ENCODE measurements around the gene PLEKHG5.
"Not testable (repeated sequence)": the region's sequence is repeated elsewhere in the genome, so short reads cannot be mapped to it uniquely, and the experiment has no call there.

The PLEKHG5 gene

DNA sequence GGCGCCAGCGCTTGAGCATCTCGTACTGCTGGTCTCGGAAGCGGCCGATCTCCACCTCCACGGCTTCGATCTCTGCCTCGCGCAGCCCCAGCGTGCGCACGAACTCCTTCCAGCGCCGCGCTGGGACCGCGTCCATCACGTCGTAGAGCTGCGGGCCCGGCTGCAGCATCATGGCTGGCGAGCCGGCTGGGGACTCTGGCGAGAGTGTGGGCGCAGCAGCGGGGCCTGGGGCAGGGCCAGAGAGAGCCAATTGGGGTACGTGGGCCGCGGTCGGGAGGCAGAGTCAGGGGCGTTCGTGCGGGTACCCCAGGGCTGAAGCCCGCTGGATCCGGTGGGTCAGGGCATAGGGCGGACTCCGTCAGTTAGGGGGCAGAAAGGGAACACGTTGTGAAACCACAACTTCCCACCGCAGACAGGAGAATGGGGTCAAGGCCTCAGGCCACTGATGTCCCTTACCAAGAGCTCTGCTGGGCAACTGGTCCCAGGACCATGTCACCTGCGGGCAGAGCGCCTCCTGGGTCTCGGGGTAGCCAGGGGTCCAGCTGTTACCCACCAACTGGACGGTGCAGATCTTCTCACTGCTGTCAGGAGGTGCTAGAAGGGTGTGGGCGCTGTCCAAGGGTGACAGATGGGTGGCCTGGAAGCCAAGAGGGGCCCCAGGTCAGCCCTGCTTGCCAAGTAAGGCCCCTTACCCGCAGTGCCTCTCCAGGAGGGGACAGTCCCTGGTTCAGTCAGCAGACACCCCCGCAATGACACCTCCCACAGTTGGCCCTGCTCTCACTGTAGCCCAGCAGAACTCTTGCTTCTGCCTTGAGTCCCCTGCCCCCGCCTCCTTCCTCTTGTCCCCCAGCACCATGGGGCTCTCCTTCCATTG, 29.7 kb downstream of the PLEKHG5 start:
- H3K36me3 ChIP-seq (ENCODE audit: control insufficient read depth in 2 of 2, insufficient read depth in 2 of 2, low read length in 2 of 2), result no peaks in the 10 kb centered on the region
- no peak overlapping the region for H3K4me3 ChIP-seq (ENCODE audit: low read length in 2 of 2)
- no peaks in the 10 kb centered on the region for H3K9me3 ChIP-seq (ENCODE audit: control insufficient read depth in 2 of 2, low read length in 2 of 2)
- H3K27ac ChIP-seq (ENCODE audit: low read length), result no peak overlapping the region
- H3K9ac ChIP-seq (ENCODE audit: low read length in 2 of 2), result no peak overlapping the region
- peaks cover 3% of the 10 kb centered on the region for H3K4me1 ChIP-seq (ENCODE audit: control insufficient read depth, insufficient read depth, low read length)
- peaks cover 15 to 39% of the 10 kb centered on the region in 2 donors for H3K27me3 ChIP-seq (ENCODE audit: control insufficient read depth in 1 of 2, insufficient read depth in 2 of 2, low read length in 2 of 2)

DNA sequence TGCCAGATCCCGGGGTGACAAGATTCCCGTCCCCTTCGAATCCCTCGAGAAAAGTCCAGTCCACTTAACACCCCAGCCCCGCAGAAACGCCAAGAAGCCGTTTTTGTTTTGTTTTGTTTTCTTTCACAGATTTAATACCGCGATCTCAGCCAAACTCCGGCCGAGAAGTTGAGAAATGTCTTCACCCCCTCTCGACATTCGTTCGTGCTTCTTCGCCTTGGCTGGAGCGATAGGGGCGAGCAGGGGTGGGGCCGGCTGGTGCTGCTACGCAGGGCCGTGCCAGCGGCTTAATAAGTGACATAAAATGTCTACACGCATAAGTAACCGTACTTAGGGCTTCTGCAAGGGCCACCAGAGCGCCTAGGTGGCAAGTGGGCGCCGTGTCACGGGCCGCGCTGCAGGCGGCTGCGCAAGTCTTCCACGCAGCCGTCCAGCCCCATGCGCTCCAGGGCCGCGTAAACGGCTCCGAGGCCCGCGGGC, 30.4 kb downstream of the PLEKHG5 start:
- Histone ChIP-seq H3K27me3 (ENCODE audit: control insufficient read depth in 1 of 2, insufficient read depth in 2 of 2, low read length in 2 of 2) (peaks cover 20 to 37% of the 10 kb centered on the region in 2 donors), H3K27ac (ENCODE audit: low read length) (no peak overlapping the region), H3K4me1 (ENCODE audit: control insufficient read depth, insufficient read depth, low read length) (peaks cover 3% of the 10 kb centered on the region), H3K9ac (ENCODE audit: low read length in 2 of 2) (no peak overlapping the region), H3K4me3 (ENCODE audit: low read length in 2 of 2) (peak overlapping the region; percentile 8 to 35), H3K9me3 (ENCODE audit: control insufficient read depth in 2 of 2, low read length in 2 of 2) (no peaks in the 10 kb centered on the region), H3K36me3 (ENCODE audit: control insufficient read depth in 2 of 2, insufficient read depth in 2 of 2, low read length in 2 of 2) (no peaks in the 10 kb centered on the region)

DNA sequence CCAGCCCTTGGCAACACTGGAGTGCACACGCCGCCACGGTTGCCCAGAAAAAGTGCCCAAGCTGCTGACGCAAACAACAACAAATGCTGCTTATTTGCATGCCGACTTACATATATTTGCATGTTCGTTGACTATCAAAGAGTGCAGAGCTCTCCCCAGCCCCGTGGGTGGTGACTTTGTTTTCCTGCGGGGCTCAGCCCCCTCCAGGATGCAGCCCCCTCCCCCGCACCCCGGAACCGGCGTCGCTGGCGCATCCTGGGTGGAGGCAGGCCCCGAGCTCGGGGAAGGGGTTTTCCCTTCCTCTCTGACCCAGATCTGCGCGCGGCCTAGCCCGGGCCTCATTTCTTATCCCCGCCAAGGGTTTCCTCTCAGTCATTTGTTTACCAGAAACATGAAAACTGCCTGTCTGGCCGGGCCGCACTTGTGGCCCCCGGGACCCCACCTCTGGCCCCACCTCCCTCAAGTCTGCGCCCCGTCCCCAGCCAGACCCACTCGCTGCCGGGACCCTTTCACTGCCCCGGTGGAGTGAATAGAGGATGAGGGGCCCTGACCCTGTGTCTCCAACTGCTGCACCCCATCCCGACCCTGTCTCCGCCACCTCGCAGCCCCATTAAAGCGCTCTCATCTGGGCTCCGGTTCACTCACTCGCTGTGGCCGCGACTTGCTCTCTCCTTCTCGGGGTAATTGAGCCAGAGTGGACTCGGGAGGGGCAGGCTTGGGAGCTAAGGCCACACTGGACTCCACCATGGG, 31.0 kb downstream of the PLEKHG5 start:
- no peaks in the 10 kb centered on the region for H3K36me3 ChIP-seq (ENCODE audit: control insufficient read depth in 2 of 2, insufficient read depth in 2 of 2, low read length in 2 of 2)
- peaks cover 5% of the 10 kb centered on the region for H3K4me1 ChIP-seq (ENCODE audit: control insufficient read depth, insufficient read depth, low read length)
- H3K27me3 ChIP-seq (ENCODE audit: control insufficient read depth in 1 of 2, insufficient read depth in 2 of 2, low read length in 2 of 2), result peaks cover 20 to 35% of the 10 kb centered on the region in 2 donors
- no peaks in the 10 kb centered on the region for H3K9me3 ChIP-seq (ENCODE audit: control insufficient read depth in 2 of 2, low read length in 2 of 2)
- H3K27ac ChIP-seq (ENCODE audit: low read length), result no peak overlapping the region
- peak overlapping the region; percentile 8 to 35 for H3K4me3 ChIP-seq (ENCODE audit: low read length in 2 of 2)
- no peak overlapping the region for H3K9ac ChIP-seq (ENCODE audit: low read length in 2 of 2)

DNA sequence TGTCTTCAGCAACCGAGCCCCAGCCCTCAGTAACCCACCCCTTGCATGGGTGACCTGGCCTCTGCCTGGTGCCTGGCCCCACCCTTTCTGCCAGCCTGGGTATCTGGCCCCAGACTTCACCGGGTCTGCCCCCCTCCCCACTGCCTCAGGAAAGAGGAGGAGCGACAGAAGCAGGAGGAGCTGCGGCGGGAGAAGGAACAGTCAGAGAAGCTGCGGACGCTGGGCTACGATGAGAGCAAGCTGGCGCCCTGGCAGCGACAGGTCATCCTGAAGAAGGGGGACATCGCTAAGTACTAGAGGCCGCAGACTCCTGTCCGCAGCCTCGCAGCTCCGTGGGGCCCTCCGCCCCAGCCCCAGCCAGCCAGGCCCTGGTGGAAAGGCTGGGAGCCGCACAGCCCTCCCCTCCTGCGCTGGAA, 31.6 kb downstream of the PLEKHG5 start:
- Histone ChIP-seq H3K4me3 (ENCODE audit: low read length in 2 of 2) (no peak overlapping the region), H3K27ac (ENCODE audit: low read length) (no peak overlapping the region), H3K9ac (ENCODE audit: low read length in 2 of 2) (no peak overlapping the region), H3K9me3 (ENCODE audit: control insufficient read depth in 2 of 2, low read length in 2 of 2) (no peaks in the 10 kb centered on the region), H3K27me3 (ENCODE audit: control insufficient read depth in 1 of 2, insufficient read depth in 2 of 2, low read length in 2 of 2) (peaks cover 20 to 42% of the 10 kb centered on the region in 2 donors), H3K36me3 (ENCODE audit: control insufficient read depth in 2 of 2, insufficient read depth in 2 of 2, low read length in 2 of 2) (no peaks in the 10 kb centered on the region), H3K4me1 (ENCODE audit: control insufficient read depth, insufficient read depth, low read length) (peaks cover 11% of the 10 kb centered on the region)

DNA sequence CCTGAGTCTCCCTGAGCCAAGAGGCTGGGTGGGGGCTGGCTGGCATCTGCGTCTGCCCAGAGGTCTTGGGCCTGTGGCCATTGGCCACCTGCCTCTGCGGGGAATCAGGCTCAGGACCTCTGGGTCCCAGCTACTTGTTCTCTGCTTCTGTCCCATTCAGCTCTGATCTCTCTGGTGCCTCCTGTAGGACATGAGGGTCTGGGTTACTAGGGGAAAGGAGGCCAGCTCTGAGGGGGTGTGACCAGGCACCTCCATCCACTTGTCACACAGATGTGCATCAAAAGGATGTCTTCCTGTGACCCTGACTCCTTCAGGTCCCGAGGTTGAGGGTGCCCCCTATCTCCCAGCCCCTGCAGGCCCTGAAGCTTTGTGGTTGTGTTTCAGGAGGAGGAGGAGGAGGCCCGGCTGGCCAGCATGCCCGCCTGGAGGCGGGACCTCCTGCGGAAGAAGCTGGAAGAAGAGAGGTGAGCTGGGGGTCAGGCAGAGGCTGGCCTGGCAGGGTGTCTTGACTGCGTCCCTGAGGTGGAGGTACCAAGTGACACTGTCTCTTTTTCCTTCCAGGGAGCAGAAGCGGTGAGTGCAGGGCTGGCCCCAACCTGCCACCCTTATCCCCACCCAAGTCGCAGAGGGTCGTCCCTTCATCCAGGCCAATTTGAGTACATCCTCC, 34.5 kb downstream of the PLEKHG5 start:
- Histone ChIP-seq H3K4me1 (ENCODE audit: control insufficient read depth, insufficient read depth, low read length) (peaks cover 12% of the 10 kb centered on the region), H3K4me3 (ENCODE audit: low read length in 2 of 2) (no peak overlapping the region), H3K36me3 (ENCODE audit: control insufficient read depth in 2 of 2, insufficient read depth in 2 of 2, low read length in 2 of 2) (no peaks in the 10 kb centered on the region), H3K9me3 (ENCODE audit: control insufficient read depth in 2 of 2, low read length in 2 of 2) (no peaks in the 10 kb centered on the region), H3K9ac (ENCODE audit: low read length in 2 of 2) (no peak overlapping the region), H3K27ac (ENCODE audit: low read length) (no peak overlapping the region), H3K27me3 (ENCODE audit: control insufficient read depth in 1 of 2, insufficient read depth in 2 of 2, low read length in 2 of 2) (peaks cover 15 to 39% of the 10 kb centered on the region in 2 donors)

DNA sequence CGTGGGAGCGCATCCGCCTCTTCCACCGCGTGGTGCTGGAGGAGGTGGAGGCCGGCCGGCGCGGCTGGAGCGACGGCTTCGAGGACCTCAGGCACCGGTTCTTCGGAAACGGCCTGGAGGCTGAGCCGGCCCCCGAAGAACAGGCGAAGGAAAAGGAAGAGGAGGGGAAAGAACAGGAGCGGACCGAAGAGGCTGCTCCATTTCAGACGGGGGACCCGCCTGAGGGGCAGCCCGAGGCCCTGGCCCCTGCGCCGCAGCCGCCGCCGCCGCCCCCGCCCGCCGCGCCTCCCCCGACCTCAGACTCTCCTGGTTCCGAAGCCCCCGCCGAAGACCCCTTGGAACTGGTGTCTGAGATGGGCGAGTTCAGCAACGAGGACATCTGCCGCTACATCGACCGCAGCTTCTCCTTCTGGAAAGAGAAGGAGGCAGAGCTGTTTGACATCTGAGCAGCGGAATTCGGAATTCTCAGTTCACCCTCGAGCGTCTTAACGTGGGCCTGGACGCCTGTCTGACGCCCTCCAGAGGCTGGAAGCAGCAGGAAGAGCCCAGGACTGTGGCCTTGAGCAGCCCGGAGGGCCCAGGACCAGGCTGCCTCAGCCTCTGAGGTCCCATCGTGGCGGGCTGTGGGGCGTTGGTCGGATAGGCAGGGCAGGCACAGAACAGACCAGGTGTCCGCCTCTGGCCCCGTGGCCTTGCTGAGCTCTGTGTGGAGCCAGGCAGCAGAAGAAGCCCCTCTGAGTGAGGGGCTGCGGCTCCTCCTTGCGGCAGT, 35.5 kb downstream of the PLEKHG5 start:
- peaks cover 12 to 40% of the 10 kb centered on the region in 2 donors for H3K27me3 ChIP-seq (ENCODE audit: control insufficient read depth in 1 of 2, insufficient read depth in 2 of 2, low read length in 2 of 2)
- not testable (repeated sequence) for H3K4me3 ChIP-seq (ENCODE audit: low read length in 2 of 2); H3K9me3 ChIP-seq (ENCODE audit: control insufficient read depth in 2 of 2, low read length in 2 of 2); H3K4me1 ChIP-seq (ENCODE audit: control insufficient read depth, insufficient read depth, low read length); H3K9ac ChIP-seq (ENCODE audit: low read length in 2 of 2); H3K27ac ChIP-seq (ENCODE audit: low read length); H3K36me3 ChIP-seq (ENCODE audit: control insufficient read depth in 2 of 2, insufficient read depth in 2 of 2, low read length in 2 of 2)

DNA sequence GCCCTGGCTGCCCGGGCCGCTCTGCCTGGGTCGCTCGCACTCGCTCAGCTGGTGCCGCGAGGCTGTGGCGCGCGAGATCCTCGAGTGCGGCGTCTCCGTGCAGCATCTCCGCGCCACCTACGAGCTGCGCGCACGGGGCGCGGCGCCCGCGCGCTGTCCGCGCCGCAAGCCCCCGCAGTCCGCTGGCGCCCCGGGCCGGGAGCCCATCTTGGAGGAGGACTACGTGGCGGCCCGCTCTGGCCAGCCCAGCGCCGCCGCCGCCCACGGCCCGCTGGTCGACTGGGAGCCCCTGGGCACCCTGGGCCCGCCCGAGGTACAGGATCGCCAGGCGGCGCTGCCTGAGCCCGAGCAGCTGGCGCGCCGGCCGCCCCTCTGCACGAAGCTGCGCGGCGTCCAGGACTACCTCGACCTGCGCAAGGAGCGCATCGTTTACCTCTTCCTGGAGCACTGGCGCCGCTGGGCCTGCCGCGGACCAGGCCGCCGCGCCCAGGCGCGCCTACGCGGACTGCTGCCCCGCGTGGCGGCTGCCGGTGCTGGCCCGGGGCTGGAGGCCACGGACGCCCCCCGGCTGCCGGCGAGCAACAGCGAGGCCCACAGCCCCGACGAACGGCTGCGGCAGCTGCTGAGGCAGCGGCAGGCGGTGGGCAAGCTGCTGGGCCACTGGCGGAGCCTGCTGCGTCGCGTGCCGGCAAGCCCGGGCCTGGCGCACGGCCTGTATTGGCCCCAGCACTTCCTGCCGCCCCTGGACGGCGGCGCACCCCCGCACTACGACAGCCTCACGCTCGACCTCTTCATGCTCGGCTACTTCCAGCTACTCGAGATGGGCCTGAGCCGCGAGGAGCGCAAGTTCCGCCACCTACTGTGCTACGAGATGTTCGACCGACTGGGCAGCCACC, 36.4 kb downstream of the PLEKHG5 start:
- no peak overlapping the region for H3K4me3 ChIP-seq (ENCODE audit: low read length in 2 of 2)
- peaks cover 14 to 38% of the 10 kb centered on the region in 2 donors for H3K27me3 ChIP-seq (ENCODE audit: control insufficient read depth in 1 of 2, insufficient read depth in 2 of 2, low read length in 2 of 2)
- H3K36me3 ChIP-seq (ENCODE audit: control insufficient read depth in 2 of 2, insufficient read depth in 2 of 2, low read length in 2 of 2), result no peaks in the 10 kb centered on the region

DNA sequence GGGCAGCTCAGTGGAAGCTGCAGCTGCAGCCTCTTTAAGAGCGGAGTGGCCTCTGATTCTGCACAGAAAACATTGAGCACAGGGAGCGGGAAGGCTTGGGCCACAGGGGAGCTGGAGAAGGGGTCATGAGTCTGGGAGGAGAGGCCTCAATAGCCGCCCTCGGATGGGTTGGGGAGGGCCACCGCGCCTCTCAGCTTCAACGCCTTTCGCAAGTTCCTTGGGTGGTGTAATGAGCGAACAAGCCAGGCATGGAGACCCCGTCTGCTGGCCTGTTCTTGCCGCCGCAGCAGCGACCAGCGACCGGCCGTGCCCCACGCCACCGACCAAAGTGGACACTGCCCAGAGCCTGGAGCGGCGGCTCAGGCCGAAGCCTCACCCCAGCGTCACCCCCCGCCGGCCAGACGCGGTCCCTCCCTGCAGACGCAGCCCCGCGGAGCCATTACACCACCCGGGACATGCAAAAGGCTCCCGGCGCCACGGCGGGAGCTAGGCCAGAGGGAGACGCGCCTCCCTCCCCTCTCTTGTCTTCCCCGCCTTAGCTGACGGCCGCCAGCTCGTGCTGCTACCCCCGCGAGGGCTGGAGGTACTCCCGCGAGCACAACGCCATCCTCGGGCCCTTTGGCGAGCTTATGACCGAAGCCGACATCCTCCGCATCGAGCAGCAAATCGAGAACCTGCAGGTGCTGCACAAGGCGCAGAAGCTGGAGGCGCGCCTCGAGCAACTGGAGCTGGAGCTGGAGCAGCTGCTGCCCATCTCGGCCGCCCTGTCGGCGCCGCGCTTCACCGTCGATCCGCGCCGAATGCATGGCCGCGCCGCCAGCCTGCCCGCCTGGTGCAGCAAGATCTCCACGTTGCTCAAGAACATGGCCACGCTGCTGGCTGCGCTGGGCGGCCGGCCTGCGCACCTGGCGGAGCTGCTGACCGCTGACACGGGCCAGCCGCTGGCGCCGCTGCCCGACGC, 37.3 kb downstream of the PLEKHG5 start:
- not testable (repeated sequence) for H3K9ac ChIP-seq (ENCODE audit: low read length in 2 of 2)

More for the DNA sequence above, 36.4 kb downstream of the PLEKHG5 start:
- H3K27ac ChIP-seq (ENCODE audit: low read length), result no peak overlapping the region
- peaks cover 9% of the 10 kb centered on the region for H3K4me1 ChIP-seq (ENCODE audit: control insufficient read depth, insufficient read depth, low read length)
- no peak overlapping the region for H3K9ac ChIP-seq (ENCODE audit: low read length in 2 of 2)
- H3K9me3 ChIP-seq (ENCODE audit: control insufficient read depth in 2 of 2, low read length in 2 of 2), result no peaks in the 10 kb centered on the region

DNA sequence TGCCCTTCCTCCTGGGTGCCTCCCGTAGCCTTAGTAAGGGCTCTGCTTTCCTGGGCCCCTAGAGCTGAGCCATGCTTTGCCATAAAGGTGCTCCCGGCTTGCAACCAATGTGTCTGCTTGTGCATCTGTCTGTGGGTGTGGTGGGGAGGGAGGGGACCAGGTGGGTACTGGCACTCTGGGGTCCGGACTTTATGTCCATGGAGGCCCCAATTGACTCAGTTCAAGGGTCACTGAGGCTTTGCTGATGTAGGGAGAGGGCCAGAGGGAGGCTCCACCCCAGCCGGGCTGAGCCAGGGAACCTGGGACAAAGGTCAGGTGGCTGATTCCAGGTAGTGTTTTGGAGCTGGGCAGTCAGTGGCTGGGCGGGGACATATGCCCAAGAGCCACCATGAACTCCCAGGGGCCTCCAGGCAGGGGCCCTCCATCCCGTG, 40.5 kb downstream of the PLEKHG5 start:
- H3K9ac ChIP-seq (ENCODE audit: low read length in 2 of 2), result no peak overlapping the region
- H3K27ac ChIP-seq (ENCODE audit: low read length), result no peak overlapping the region
- no peaks in the 10 kb centered on the region for H3K9me3 ChIP-seq (ENCODE audit: control insufficient read depth in 2 of 2, low read length in 2 of 2)
- H3K4me1 ChIP-seq (ENCODE audit: control insufficient read depth, insufficient read depth, low read length), result peaks cover 18% of the 10 kb centered on the region
- H3K27me3 ChIP-seq (ENCODE audit: control insufficient read depth in 1 of 2, insufficient read depth in 2 of 2, low read length in 2 of 2), result peaks cover 27 to 67% of the 10 kb centered on the region in 2 donors
- no peak overlapping the region for H3K4me3 ChIP-seq (ENCODE audit: low read length in 2 of 2)
- H3K36me3 ChIP-seq (ENCODE audit: control insufficient read depth in 2 of 2, insufficient read depth in 2 of 2, low read length in 2 of 2), result no peaks in the 10 kb centered on the region

More for the DNA sequence above, 37.3 kb downstream of the PLEKHG5 start:
- peaks cover 22 to 44% of the 10 kb centered on the region in 2 donors for H3K27me3 ChIP-seq (ENCODE audit: control insufficient read depth in 1 of 2, insufficient read depth in 2 of 2, low read length in 2 of 2)
- not testable (repeated sequence) for H3K36me3 ChIP-seq (ENCODE audit: control insufficient read depth in 2 of 2, insufficient read depth in 2 of 2, low read length in 2 of 2); H3K4me1 ChIP-seq (ENCODE audit: control insufficient read depth, insufficient read depth, low read length); H3K9me3 ChIP-seq (ENCODE audit: control insufficient read depth in 2 of 2, low read length in 2 of 2); H3K27ac ChIP-seq (ENCODE audit: low read length); H3K4me3 ChIP-seq (ENCODE audit: low read length in 2 of 2)
